HEK293 (cell line): ENCODE data around the gene CD96.

Experiments
- CTCF ChIP-seq: fragments of 450-650 bp; formaldehyde crosslinking; IDR thresholded peaks from 2 replicates; pipeline ENCODE4 v1.5.1; 2016; ENCODE audit warnings: missing biosample characterization, missing genetic modification characterization
- ZNF664 ChIP-seq: fragments of 450-650 bp; formaldehyde crosslinking; IDR thresholded peaks from 2 replicates; pipeline ENCODE4 v1.5.1; 2016; ENCODE audit warnings: missing biosample characterization, missing genetic modification characterization

- TF ChIP-seq CTCF (tag by site-specific recombination) (no peak), ZNF664 (tag by site-specific recombination) (no peak)
These were observed 6.1 kb downstream of the CD96 start for GRCh38 chr3:111548092-111548491.
